ENCODE data around the gene SLC25A10.

SLC25A10 gene

DNA sequence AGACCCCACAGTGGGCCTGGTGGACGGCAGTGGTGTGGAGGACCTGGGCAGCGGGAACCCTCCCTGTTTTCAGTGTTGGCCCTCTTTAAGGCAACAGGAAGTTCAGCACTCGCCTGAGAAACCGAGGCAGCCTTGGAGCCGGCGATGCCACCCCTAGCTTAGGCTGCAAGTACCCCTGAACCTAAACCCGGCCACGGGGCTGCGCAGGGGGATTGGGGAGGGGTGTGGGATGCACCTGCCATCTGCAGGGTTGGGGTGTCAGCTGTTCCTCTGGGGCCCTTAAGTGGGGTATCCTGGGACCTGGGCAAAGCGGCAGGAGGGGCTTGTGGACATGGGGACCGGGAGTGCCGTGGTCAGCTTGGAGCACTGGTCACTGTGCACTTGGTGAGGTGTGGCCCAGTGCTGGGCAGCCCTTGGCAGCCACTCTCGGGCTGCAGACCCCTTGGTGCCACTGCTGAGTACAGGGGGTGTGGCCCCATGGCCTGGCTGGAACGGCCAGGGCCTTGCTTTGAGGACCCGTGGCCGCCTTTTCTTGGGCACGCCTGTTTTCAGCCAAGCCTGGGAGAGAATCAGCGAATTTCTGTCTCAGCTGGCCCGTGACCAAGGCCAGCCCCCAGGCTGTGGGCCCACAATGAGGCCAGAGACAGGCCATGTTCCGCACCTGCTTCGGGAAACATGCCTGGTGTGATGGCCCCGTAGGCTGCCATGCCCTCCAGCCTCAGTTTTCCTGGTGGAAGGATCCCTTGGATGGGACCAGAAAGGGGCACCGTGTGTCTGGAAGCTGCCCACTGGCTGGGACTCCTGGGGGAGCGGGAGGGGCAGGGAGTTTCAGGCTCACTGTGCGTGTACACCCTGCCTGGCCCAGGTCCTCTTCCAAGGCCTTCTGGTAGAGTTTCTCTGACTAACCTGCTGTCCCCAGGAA lies 4.1 kb upstream of the SLC25A10 start:
- H3K9me3 ChIP-seq, result no peaks in the 10 kb centered on the region
- TF ChIP-seq, protein P1, sequence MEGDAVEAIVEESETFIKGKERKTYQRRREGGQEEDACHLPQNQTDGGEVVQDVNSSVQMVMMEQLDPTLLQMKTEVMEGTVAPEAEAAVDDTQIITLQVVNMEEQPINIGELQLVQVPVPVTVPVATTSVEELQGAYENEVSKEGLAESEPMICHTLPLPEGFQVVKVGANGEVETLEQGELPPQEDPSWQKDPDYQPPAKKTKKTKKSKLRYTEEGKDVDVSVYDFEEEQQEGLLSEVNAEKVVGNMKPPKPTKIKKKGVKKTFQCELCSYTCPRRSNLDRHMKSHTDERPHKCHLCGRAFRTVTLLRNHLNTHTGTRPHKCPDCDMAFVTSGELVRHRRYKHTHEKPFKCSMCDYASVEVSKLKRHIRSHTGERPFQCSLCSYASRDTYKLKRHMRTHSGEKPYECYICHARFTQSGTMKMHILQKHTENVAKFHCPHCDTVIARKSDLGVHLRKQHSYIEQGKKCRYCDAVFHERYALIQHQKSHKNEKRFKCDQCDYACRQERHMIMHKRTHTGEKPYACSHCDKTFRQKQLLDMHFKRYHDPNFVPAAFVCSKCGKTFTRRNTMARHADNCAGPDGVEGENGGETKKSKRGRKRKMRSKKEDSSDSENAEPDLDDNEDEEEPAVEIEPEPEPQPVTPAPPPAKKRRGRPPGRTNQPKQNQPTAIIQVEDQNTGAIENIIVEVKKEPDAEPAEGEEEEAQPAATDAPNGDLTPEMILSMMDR (IDR thresholded peaks at IDR 0.05), result no peak
- no peaks in the 10 kb centered on the region for H3K36me3 ChIP-seq
- no peak overlapping the region for H3K27ac ChIP-seq
- no peaks in the 10 kb centered on the region for H3K27me3 ChIP-seq
- H3K4me1 ChIP-seq (ENCODE audit: control insufficient read depth in 1 of 2, insufficient read depth in 1 of 2, low read depth in 1 of 2, low read length in 1 of 2), result peaks cover 43 to 52% of the 10 kb centered on the region in 2 experiments
- H3K4me3 ChIP-seq (ENCODE audit: low read depth in 1 of 2, low read length in 1 of 2), result no peak overlapping the region

DNA sequence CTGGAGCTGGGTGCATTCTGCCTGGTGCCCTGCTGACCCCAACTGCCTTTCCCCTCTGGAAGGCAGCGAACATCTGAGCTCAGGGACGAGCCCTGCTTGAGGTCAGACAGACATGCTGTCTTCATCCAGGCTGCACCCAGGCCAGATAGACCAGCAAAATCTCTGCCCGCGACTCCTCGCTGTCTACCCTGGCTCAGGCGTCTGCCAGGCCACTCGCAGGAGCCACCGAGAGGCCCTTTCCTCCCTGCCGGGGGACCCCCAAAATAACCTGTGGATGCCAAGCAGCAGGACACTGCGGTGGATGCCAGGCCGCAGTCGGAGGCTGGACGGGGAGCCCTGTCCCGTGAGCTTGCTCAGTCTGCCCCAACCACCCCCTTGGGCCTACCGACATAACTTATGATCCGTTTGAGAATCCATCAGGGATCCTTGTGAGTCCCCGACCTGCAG lies 3.3 kb upstream of the SLC25A10 start:
- Histone ChIP-seq H3K4me1 (ENCODE audit: control insufficient read depth in 1 of 2, insufficient read depth in 1 of 2, low read depth in 1 of 2, low read length in 1 of 2) (peaks cover 44 to 50% of the 10 kb centered on the region in 2 experiments), H3K9me3 (no peaks in the 10 kb centered on the region), H3K36me3 (no peaks in the 10 kb centered on the region), H3K27ac (no peak overlapping the region), H3K4me3 (ENCODE audit: low read depth in 1 of 2, low read length in 1 of 2) (no peak overlapping the region), H3K27me3 (no peaks in the 10 kb centered on the region)
- TF ChIP-seq, protein P1 (IDR thresholded peaks at IDR 0.05), result no peak

DNA sequence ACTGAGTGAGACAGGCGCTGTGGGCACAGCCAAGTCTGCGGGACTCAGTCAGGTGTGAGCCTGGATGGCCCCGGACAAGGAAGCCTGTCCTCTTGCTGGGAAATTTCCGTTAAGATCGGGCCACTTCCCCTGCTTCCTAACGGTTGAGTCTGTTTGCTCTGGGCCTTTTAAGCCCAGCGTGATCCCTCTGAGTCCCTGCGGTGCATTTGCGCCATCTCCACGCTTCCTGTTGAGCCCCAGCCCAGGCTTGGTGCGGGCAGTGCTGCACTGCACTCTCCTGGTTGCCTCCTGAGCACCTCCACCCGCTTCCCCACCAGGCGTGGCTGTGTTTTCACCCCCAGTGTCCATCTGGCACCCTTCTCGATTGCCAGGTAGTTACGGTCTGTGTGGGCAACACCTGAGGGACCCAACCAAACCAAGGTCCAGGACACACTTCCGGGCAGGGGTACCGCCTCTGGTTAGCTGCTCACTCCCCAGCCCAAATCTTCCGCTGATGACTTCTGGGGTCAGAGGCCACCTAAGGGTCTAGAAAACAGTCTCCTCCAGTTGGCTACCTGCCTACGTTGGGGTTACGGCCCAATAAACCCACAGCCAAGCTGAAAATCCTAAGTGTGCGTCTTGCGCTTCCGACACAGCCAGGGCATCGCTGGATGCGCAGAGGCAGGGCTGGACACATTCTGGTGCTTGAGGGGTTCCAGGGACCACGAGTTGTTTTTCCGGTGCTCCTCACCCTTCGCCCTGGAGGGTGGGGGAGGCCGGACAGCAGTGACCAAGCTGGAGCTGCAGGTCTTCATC lies 1.4 kb upstream of the SLC25A10 start:
- Histone ChIP-seq H3K27ac (peak overlapping the region; percentile 61), H3K36me3 (no peaks in the 10 kb centered on the region), H3K4me1 (ENCODE audit: control insufficient read depth in 1 of 2, insufficient read depth in 1 of 2, low read depth in 1 of 2, low read length in 1 of 2) (peaks cover 39 to 42% of the 10 kb centered on the region in 2 experiments), H3K27me3 (no peaks in the 10 kb centered on the region), H3K9me3 (no peaks in the 10 kb centered on the region), H3K4me3 (ENCODE audit: low read depth in 1 of 2, low read length in 1 of 2) (peak overlapping the region; percentile 67 to 71)
- TF ChIP-seq, protein P1 (IDR thresholded peaks at IDR 0.05), result no peak

DNA sequence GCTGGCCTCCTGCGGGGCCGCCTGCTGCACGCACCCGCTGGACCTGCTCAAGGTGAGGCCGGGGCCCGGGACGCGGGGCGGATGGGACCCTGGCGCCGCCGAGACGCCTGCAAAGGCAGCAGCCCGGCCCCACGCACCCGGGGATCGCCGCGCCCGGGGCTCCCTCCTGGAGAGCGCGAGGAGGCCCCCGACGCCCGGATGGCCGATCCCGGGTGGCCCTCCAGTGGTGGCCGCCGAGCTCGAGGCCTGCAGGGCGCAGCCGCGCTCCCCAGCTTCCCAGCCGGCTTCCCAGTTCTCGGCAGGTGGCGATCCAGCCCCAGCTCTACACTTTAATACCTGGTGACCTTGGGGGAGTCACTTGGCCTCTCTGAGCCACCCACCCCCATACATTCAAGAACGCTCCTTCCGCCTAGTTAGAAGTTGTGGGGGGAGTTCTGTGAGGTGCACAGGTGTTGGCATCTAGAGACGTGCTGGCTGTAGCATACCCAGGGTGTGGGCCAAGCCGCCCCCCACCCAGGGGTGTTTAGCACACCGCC lies 452 bp downstream of the SLC25A10 start:
- peak overlapping the region; percentile 67 to 71 for H3K4me3 ChIP-seq (ENCODE audit: low read depth in 1 of 2, low read length in 1 of 2)
- H3K4me1 ChIP-seq (ENCODE audit: control insufficient read depth in 1 of 2, insufficient read depth in 1 of 2, low read depth in 1 of 2, low read length in 1 of 2), result peaks cover 39 to 42% of the 10 kb centered on the region in 2 experiments
- no peaks in the 10 kb centered on the region for H3K9me3 ChIP-seq
- TF ChIP-seq, protein P1 (IDR thresholded peaks at IDR 0.05), result no peak
- H3K27ac ChIP-seq, result no peak overlapping the region
- H3K27me3 ChIP-seq, result no peaks in the 10 kb centered on the region
- no peaks in the 10 kb centered on the region for H3K36me3 ChIP-seq

DNA sequence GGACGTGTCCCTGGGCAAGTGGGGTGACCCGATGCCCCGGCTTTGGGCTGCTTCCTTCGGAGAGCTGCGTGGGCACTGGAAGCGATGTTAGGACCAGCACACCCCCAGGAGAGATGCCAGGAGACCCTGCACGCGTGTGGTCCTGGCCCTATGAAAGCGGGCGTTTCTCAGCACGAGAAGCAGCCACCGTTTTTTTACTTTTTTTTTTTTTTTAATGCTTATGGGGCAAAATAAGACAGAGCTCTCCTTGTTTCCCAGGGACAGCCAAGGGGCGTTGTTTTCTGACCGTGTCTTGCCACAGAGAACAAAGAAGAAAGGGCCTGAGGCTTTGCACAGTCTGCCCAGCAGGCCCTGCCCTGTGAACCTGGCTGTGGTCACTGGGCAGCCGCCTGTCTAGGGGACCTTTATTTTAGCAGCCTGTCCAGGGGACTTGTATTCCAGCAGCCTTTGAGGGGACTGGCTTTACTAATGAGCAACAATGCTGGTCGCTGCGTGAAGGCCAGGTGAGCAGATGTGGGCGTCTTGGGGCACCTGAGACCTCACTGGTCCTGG lies 996 bp downstream of the SLC25A10 start:
- H3K36me3 ChIP-seq, result peaks cover 3% of the 10 kb centered on the region
- H3K4me3 ChIP-seq (ENCODE audit: low read depth in 1 of 2, low read length in 1 of 2), result peak overlapping the region; percentile 67 to 71
- H3K27ac ChIP-seq, result no peak overlapping the region
- no peaks in the 10 kb centered on the region for H3K27me3 ChIP-seq
- TF ChIP-seq, protein P1 (IDR thresholded peaks at IDR 0.05), result no peak
- peaks cover 39 to 42% of the 10 kb centered on the region in 2 experiments for H3K4me1 ChIP-seq (ENCODE audit: control insufficient read depth in 1 of 2, insufficient read depth in 1 of 2, low read depth in 1 of 2, low read length in 1 of 2)
- no peaks in the 10 kb centered on the region for H3K9me3 ChIP-seq
